Measurements from ENCODE around the gene PCK2.

DNA sequence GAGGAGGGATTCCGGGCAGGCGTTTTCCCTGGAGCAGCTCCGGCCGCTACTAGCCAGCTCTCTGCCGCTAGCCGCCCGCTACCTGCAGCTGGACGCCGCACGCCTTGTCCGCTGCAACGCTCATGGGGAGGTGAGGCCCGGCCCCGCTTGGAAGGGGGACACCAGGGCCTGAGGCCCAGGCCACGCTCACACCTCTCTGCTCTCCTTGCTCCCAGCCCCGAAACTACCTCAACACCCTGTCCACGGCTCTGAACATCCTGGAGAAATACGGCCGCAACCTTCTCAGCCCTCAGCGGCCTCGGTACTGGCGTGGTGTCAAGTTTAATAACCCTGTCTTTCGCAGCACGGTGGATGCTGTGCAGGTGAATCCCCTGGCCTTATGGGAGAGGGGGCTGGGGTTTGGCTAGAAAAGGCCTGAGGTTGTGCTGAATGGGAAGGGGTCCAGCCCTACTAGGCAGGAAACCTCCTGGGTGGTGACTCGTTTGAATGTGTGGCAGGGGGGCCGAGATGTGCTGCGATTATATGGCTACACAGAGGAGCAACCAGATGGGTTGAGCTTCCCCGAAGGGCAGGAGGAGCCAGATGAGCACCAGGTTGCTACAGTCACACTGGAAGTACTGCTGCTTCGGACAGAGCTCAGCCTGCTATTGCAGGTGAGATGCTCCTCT lies 53.8 kb downstream of the PCK2 start:
- no peak for TF ChIP-seq CTCF (IDR thresholded peaks at IDR 0.05)
- TF ChIP-seq POLR2A (IDR thresholded peaks at IDR 0.05) = no peak

All from adrenal gland (tissue), 5 donors.